HG02885 (cell line): Measurements from ENCODE around the gene RPIA.
A peak's percentile ranks its signal among the peaks of the same experiment; 100 is the strongest.
"Not testable (repeated sequence)": the region's sequence is repeated elsewhere in the genome, so short reads cannot be mapped to it uniquely, and the experiment has no call there.

Experiments used
- ATAC-seq: cut with Tn5 transposase; IDR thresholded peaks from one replicate; pipeline ENCODE4 v1.9.1; 2021; ENCODE audit warnings: mild to moderate bottlenecking; ENCODE audit not compliant: unreplicated experiment, poor library complexity

RPIA gene

GRCh38 chr2:88765154-88765888 is 73.8 kb downstream of the RPIA start:
- peak; percentile 87 for ATAC-seq

- ATAC-seq, result peak; percentile 29
Measured at GRCh38 chr2:88765889-88766481, 74.5 kb downstream of the RPIA start.

GRCh38 chr2:88770016-88770415 is 78.5 kb downstream of the RPIA start:
- no peak for ATAC-seq

GRCh38 chr2:88773233-88774028 is 82.0 kb downstream of the RPIA start:
- ATAC-seq, result not testable (repeated sequence)

GRCh38 chr2:88789213-88789612 is 97.7 kb downstream of the RPIA start:
- not testable (repeated sequence) for ATAC-seq

- not testable (repeated sequence) for ATAC-seq
Measured at GRCh38 chr2:88795932-88796331, 104.5 kb downstream of the RPIA start.

GRCh38 chr2:88796523-88796922 is 105.0 kb downstream of the RPIA start:
- ATAC-seq, result not testable (repeated sequence)

GRCh38 chr2:88797164-88797563 is 105.7 kb downstream of the RPIA start:
- not testable (repeated sequence) for ATAC-seq
